GM12891 (cell line): ENCODE data around the gene SRCAP.

Experiments
- DNase-seq: peaks from one replicate; pipeline ENCODE4 v3.0.0; 2011; ENCODE audit warnings: low spot score; ENCODE audit not compliant: insufficient read length
- FAIRE-seq: peaks from 2 replicates; lab custom pipeline; 2011; peaks lifted over from hg19 to GRCh38; lab: Jason Lieb, UNC
- PAX5 ChIP-seq: IDR thresholded peaks from 2 replicates; pipeline ENCODE4 v1.6.1; 2011; ENCODE audit warnings: low read length, moderate library complexity, mild to moderate bottlenecking; ENCODE audit not compliant: insufficient read depth, severe bottlenecking
- POLR2A ChIP-seq: IDR thresholded peaks from 2 replicates; pipeline ENCODE4 v1.6.1; 2011; ENCODE audit warnings: low read depth, low read length, control low read depth
- POLR2AphosphoS5 ChIP-seq: IDR thresholded peaks from 2 replicates; pipeline ENCODE4 v1.6.1; 2011; ENCODE audit warnings: low read depth, low read length, control low read depth
- POU2F2 ChIP-seq: IDR thresholded peaks from 2 replicates; pipeline ENCODE4 v1.6.1; 2011; ENCODE audit warnings: low read depth, mild to moderate bottlenecking, control low read depth, low read length, moderate library complexity
- SPI1 ChIP-seq: IDR thresholded peaks from 2 replicates; pipeline ENCODE4 v1.6.1; 2011; ENCODE audit warnings: low read depth, low read length, control low read depth
- TAF1 ChIP-seq: IDR thresholded peaks from 2 replicates; pipeline ENCODE4 v1.6.1; 2011; ENCODE audit warnings: low read depth, low read length, control low read depth

Gene SRCAP

DNA sequence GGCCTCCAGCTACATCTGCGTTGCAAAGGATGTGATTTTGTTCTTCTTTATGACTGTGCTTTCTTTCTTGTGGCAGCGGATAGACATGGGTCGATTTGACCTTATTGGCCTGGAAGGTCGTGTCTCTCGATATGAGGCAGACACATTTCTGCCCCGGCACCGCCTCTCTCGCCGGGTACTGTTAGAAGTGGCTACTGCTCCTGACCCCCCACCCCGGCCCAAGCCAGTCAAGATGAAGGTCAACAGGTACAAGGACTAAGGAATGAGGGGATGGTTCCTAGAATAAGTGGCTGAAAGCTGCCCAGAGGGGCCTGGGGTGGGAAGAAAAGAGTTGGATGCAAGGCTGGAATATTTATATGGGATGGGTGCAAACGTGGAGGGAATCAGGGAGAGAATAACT lies 21.1 kb downstream of the SRCAP start:
- DNase-seq: no peak
- TF ChIP-seq POLR2A (no peak), POLR2AphosphoS5 (no peak), PAX5 (no peak), SPI1 (no peak), POU2F2 (no peak), TAF1 (no peak)
- FAIRE-seq: no peak

- no peak for TF ChIP-seq TAF1
- TF ChIP-seq POLR2AphosphoS5: no peak
- TF ChIP-seq POLR2A: no peak
- TF ChIP-seq PAX5: no peak
- no peak for TF ChIP-seq POU2F2
- no peak for TF ChIP-seq SPI1
- FAIRE-seq: no peak
- DNase-seq: no peak
These were observed 21.7 kb downstream of the SRCAP start for GRCh38 chr16:30720694-30721093.

DNA sequence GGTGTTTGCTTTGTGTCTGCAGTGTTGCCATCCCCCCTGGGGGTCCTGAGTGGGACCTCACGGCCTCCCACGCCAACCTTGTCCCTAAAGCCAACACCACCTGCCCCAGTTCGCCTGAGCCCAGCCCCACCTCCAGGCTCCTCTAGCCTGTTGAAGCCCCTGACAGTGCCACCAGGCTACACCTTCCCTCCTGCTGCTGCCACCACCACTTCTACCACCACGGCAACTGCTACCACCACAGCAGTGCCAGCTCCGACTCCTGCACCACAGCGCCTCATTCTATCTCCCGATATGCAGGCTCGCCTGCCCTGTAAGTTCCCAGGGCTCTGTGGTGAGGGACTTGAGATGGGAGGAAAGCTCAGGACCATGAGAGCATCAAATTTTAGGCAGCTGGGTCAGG lies 22.2 kb downstream of the SRCAP start:
- FAIRE-seq (no peak), DNase-seq (no peak)
- no peak for TF ChIP-seq TAF1
- TF ChIP-seq SPI1: no peak
- TF ChIP-seq POU2F2: no peak

DNA sequence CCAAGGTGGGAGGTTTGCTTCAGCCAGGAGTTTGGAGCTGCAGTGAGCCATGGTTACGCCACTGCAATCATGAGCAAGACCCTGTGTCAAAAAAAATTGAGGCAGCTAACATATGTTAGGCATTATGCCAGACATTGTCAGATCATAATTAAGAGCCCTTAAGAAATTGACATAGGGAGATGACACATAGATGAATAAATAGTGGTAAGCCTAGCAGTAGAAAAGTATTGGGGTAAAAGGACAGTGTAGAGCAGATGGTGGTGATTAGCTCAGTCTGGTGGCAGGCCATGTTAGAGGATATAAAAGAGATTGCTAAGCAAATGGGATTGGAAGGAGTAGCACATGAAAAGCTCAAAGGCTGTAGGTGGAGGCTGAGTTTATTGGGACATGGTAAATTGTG lies 22.6 kb downstream of the SRCAP start:
- DNase-seq (no peak), FAIRE-seq (no peak)
- TF ChIP-seq POLR2AphosphoS5: no peak; the same call in 1 of the 2 replicates
- TF ChIP-seq PAX5: no peak
- no peak for TF ChIP-seq TAF1
- no peak for TF ChIP-seq POU2F2
- TF ChIP-seq SPI1: no peak
- TF ChIP-seq POLR2A: no peak

- no peak for DNase-seq
- TF ChIP-seq SPI1 (no peak), TAF1 (no peak), PAX5 (no peak)
- no peak for FAIRE-seq
These were observed 23.5 kb downstream of the SRCAP start for GRCh38 chr16:30722443-30722842.

GRCh38 chr16:30722916-30723315 lies 23.9 kb downstream of the SRCAP start:
- no peak for DNase-seq
- no peak for TF ChIP-seq PAX5
- no peak for FAIRE-seq

DNA sequence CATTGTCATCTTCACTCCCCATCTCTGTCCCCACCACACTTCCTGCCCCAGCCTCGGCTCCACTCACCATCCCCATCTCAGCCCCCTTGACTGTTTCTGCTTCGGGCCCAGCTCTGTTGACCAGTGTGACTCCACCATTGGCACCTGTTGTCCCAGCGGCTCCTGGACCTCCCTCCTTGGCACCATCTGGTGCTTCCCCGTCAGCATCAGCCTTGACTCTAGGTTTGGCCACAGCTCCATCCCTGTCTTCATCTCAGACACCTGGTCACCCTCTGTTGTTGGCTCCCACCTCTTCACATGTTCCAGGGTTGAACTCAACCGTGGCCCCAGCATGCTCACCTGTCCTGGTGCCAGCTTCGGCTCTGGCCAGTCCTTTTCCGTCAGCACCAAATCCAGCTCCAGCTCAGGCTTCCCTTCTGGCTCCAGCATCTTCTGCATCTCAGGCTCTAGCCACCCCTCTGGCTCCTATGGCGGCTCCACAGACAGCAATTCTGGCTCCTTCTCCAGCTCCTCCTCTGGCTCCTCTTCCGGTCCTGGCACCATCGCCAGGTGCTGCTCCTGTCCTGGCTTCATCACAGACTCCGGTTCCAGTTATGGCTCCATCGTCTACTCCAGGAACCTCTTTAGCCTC lies 24.9 kb downstream of the SRCAP start:
- 0 out of 2 replicates have a peak, but pooled peaks have one; percentile 32 for TF ChIP-seq POLR2A
- TF ChIP-seq POLR2AphosphoS5: no peak
- FAIRE-seq (no peak), DNase-seq (no peak)

DNA sequence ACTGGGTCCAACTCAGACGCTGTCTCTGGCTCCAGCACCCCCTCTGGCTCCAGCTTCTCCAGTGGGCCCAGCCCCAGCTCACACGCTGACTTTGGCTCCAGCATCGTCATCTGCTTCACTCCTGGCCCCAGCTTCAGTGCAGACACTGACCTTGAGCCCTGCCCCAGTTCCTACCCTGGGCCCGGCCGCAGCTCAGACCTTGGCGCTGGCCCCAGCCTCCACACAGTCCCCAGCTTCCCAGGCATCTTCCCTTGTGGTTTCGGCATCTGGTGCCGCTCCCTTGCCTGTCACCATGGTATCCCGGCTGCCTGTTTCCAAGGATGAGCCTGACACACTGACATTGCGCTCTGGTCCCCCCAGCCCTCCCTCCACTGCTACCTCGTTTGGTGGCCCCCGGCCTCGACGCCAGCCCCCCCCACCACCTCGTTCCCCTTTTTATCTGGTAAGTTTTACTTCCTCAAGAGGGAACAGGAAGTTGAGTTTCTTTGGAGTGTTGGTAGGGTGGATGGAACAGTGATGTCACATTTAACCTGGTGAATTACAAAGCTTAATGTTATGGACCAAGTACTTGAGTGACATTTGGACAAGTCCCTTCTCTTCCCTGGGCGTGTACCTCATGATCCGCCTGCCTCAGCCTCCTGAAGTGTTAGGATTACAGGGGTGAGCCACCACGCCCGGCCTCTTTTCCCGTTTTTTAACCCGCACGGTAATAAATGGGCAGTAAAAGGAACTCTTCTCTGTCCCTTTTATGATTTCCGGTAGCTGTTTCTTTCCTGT lies 25.9 kb downstream of the SRCAP start:
- FAIRE-seq: no peak
- no peak for DNase-seq
- TF ChIP-seq POLR2AphosphoS5 (peak; percentile 11; the same call in 1 of the 2 replicates), POU2F2 (no peak)

DNA sequence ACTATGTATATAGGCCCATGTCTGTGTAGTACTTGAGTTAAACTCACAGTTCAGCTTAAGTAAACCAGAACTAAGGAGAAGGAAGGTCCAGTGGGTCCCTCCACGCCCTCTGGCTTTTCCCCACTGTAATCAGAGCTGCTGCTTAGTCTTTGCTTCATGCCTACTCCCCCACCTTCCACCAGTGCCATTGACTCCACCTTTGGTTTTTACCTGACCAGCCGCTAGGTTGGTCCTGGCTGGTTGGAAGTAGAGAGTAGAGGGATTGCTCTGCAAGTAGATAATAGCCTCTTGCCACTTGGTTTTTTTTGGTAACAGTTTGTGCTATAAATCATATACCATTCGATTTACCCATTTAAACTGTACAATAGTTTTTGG lies 26.4 kb downstream of the SRCAP start:
- TF ChIP-seq PAX5: no peak
- TF ChIP-seq POLR2A: no peak
- TF ChIP-seq POLR2AphosphoS5: no peak
- TF ChIP-seq TAF1: no peak
- no peak for TF ChIP-seq SPI1
- no peak for TF ChIP-seq POU2F2
- DNase-seq (no peak), FAIRE-seq (no peak)

DNA sequence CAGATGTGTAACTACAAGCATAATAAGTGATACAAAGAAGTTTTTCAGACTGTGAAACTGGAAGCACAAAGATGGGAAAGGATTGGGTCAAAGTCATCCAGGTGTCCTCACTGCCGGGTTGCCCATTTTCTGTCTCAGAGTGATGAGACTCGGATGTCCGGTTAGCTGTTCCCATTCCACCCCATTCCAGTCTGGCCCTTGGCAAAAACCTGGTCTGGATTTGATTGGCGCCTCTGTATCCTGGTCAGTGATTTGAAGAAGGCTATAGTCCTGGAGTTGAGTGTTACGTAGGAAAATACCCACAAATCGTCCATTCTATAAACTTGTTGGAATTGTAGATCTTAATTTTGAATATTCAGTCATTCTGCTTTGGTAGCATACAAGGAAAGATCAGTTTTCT lies 29.4 kb downstream of the SRCAP start:
- no peak for TF ChIP-seq POLR2AphosphoS5
- TF ChIP-seq TAF1: no peak
- DNase-seq (no peak), FAIRE-seq (no peak)

DNA sequence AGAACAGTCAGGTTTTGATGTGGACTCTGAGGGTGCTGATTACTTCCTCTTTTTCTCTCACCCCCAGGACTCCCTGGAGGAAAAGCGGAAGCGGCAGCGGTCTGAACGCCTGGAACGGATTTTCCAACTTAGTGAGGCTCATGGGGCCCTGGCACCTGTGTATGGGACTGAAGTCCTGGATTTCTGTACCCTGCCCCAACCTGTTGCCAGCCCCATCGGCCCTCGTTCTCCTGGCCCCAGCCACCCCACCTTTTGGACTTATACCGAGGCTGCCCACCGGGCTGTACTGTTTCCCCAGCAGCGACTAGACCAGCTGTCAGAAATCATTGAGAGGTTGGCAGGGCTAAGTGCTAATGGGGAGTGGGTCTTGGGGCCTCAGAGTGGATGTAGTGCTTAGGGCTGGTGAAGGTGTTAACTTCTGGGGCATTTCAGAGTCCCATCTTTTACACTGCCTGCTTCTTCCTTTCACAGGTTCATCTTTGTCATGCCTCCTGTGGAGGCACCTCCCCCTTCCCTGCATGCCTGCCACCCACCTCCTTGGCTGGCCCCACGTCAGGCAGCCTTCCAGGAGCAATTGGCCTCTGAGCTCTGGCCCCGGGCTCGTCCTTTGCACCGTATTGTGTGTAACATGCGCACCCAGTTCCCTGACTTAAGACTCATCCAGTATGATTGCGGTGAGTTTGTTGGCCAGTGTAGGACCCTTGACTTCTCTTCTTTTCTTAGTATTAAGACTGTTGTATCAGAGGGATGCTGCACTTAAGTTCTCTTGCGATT lies 30.1 kb downstream of the SRCAP start:
- DNase-seq (no peak), FAIRE-seq (peak; percentile 38)
- TF ChIP-seq TAF1: no peak
- TF ChIP-seq POLR2AphosphoS5: no peak
- TF ChIP-seq PAX5: no peak
- TF ChIP-seq POU2F2: no peak
- TF ChIP-seq SPI1: no peak
- TF ChIP-seq POLR2A: no peak
